Iris pigment epithelial cell (primary cell): ENCODE measurements around the gene RNF224.

Experiments
- DNase-seq: peaks from one replicate; pipeline ENCODE4 v3.0.0-alpha.2; 2011; ENCODE audit warnings: low read depth

RNF224 gene

GRCh38 chr9:137254624-137255447 is 27.5 kb downstream of the RNF224 start, which contains the start of gene NELFB:
Gene NELFB (plus strand): TSS chr9:137255327.
- peak; percentile 80 for DNase-seq

- DNase-seq = peak; percentile 23
Observed at GRCh38 chr9:137255448-137256114, 28.3 kb downstream of the RNF224 start.

- no peak for DNase-seq
Observed at GRCh38 chr9:137256362-137256761, 29.1 kb downstream of the RNF224 start.

GRCh38 chr9:137256856-137257255 is 29.6 kb downstream of the RNF224 start:
- no peak for DNase-seq

GRCh38 chr9:137262173-137262908 is 35.0 kb downstream of the RNF224 start:
- peak; percentile 41 for DNase-seq

- no peak for DNase-seq
Observed at GRCh38 chr9:137262909-137263285, 35.6 kb downstream of the RNF224 start.

- DNase-seq = no peak
Observed at GRCh38 chr9:137263506-137263905, 36.2 kb downstream of the RNF224 start.

GRCh38 chr9:137264067-137264466 is 36.8 kb downstream of the RNF224 start:
- DNase-seq = no peak

GRCh38 chr9:137265496-137266161 is 38.3 kb downstream of the RNF224 start:
- DNase-seq = no peak

- no peak for DNase-seq
Observed at GRCh38 chr9:137266162-137266527, 38.8 kb downstream of the RNF224 start.

GRCh38 chr9:137266585-137267453 is 39.5 kb downstream of the RNF224 start:
- no peak for DNase-seq

- DNase-seq = peak; percentile 68
Observed at GRCh38 chr9:137267933-137268355, 40.6 kb downstream of the RNF224 start.

- peak; percentile 42 for DNase-seq
Observed at GRCh38 chr9:137268538-137269201, 41.4 kb downstream of the RNF224 start.

- DNase-seq = peak; percentile 65
Observed at GRCh38 chr9:137269231-137269772, 42.0 kb downstream of the RNF224 start.

GRCh38 chr9:137270929-137271695 is 43.8 kb downstream of the RNF224 start:
- DNase-seq = no peak

GRCh38 chr9:137271696-137272076 is 44.4 kb downstream of the RNF224 start:
- no peak for DNase-seq

GRCh38 chr9:137272241-137273094 is 45.2 kb downstream of the RNF224 start:
- DNase-seq = no peak

- DNase-seq = no peak
Observed at GRCh38 chr9:137273095-137273490, 45.8 kb downstream of the RNF224 start.
